Measurements from ENCODE around the gene S1PR2.

DNA sequence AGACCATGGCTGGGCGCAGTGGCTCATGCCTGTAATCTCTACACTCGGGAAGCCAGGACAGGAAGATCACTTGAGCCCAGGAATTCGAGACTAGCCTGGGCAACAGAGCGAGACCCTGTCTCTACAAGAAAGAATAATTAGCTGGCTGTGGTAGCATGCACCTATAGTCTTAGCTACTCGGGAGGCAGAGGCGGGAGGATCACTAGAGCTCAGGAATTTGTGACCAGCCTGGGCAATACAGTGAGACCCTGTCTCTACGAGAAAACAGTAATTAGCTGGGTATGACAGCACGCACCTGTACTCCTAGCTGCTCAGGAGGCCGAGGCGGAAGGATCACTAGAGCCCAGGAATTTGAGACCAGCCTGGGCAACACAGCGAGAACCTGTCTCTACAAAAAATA lies 43.8 kb downstream of the S1PR2 start:
- TF ChIP-seq, protein P1, sequence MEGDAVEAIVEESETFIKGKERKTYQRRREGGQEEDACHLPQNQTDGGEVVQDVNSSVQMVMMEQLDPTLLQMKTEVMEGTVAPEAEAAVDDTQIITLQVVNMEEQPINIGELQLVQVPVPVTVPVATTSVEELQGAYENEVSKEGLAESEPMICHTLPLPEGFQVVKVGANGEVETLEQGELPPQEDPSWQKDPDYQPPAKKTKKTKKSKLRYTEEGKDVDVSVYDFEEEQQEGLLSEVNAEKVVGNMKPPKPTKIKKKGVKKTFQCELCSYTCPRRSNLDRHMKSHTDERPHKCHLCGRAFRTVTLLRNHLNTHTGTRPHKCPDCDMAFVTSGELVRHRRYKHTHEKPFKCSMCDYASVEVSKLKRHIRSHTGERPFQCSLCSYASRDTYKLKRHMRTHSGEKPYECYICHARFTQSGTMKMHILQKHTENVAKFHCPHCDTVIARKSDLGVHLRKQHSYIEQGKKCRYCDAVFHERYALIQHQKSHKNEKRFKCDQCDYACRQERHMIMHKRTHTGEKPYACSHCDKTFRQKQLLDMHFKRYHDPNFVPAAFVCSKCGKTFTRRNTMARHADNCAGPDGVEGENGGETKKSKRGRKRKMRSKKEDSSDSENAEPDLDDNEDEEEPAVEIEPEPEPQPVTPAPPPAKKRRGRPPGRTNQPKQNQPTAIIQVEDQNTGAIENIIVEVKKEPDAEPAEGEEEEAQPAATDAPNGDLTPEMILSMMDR (IDR thresholded peaks at IDR 0.05; ENCODE audit: extremely low read depth in 1 of 2, insufficient read depth in 1 of 2, low read depth in 1 of 2, low read length in 2 of 2) = no peak
- no peak for TF ChIP-seq POLR2A (IDR thresholded peaks at IDR 0.05; ENCODE audit: low read depth, low read length)
- no peak for TF ChIP-seq EZH2 (IDR thresholded peaks at IDR 0.05; ENCODE audit: borderline replicate concordance, low read depth, low read length, severe bottlenecking)
- no peak for TF ChIP-seq FOS (IDR thresholded peaks at IDR 0.05; ENCODE audit: borderline replicate concordance, insufficient read depth, low read length)
- TF ChIP-seq, protein P2, sequence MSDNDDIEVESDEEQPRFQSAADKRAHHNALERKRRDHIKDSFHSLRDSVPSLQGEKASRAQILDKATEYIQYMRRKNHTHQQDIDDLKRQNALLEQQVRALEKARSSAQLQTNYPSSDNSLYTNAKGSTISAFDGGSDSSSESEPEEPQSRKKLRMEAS (IDR thresholded peaks at IDR 0.05; ENCODE audit: insufficient read depth, insufficient read length) = no peak
- no peak for TF ChIP-seq JUN (IDR thresholded peaks at IDR 0.05; ENCODE audit: borderline replicate concordance, insufficient read depth, insufficient read length, low read depth)
- TF ChIP-seq POLR2AphosphoS5 (IDR thresholded peaks at IDR 0.05; ENCODE audit: insufficient read depth, low read depth, low read length) = no peak
- no peak for TF ChIP-seq GATA2 (IDR thresholded peaks at IDR 0.05; ENCODE audit: insufficient read depth, insufficient read length, low read depth, low read length)
- no peak for TF ChIP-seq MYC (IDR thresholded peaks at IDR 0.05; ENCODE audit: low read depth, low read length)
